ENCODE data around the gene GNL2.
"Not testable (repeated sequence)": the region's sequence is repeated elsewhere in the genome, so short reads cannot be mapped to it uniquely, and the experiment has no call there.

Gene GNL2

DNA sequence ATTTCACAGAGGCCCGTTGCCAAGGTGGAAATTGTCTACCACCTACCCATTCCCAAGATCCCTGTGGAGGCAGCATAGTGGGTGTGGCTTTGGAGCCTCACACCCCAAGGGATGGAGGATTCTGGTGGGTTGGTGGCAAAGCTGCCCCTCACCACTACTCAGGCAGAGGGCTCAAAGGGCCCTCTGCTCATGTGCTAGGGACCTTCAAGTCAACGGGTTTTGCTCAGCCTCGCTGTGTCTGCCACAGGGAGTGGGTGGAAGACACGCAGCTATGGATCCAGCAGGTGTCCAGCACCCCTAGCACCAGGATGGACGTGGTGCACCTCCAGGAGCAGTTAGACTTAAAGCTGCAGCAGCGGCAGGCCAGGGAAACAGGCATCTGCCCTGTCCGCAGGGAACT lies 36.7 kb downstream of the GNL2 start:
- no peak for DNase-seq

GRCh38 chr1:37558411-37558810 lies 37.3 kb downstream of the GNL2 start:
- no peak for DNase-seq

DNA sequence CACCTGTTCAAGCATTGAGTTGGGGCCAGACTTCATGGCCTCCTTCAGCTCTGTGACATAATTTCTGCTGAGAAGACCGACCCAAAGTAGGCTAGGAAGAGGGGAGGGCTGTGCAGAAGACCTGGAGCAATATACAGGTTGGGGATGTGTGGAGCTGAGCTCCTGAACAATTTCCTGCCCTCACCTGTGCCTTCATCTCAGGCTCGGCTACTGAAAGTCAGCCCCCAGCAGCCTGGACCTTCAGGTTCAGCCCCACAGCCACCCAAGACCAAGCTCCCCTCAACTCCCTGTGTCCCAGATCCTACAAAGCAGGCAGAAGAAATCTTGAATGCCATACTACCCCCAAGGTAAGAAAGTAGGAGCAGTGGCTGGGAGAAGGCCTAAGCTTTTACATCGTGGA lies 38.3 kb downstream of the GNL2 start:
- DNase-seq: no peak

DNA sequence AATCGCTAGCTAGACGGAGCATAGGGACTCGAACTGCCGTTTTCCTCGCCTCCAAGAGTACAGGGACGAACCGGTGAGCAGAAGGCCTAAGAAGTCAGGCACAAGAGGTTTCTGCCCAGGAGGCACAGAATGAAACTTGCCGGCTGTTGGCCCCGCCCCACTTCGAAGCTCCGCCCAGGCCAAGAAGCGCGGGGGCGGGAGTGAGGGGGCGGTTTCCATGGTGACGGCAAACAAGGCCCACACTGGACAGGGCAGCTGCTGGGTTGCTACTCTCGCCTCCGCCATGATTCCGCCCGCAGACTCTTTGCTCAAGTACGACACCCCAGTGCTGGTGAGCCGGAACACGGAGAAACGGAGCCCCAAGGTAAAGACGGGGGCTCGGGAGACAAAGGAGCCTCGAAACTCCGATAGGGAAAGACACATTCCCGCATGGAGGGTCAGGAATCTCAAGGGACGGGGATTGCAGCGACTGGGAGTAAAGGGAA lies 39.0 kb downstream of the GNL2 start, which contains the start of gene DNALI1:
DNALI1 (plus strand) TSS at position 229 of the 485 bp plus-strand sequence; CDS start at position 284, 55 bp downstream.
- peak; percentile 52 to 70 for DNase-seq

DNA sequence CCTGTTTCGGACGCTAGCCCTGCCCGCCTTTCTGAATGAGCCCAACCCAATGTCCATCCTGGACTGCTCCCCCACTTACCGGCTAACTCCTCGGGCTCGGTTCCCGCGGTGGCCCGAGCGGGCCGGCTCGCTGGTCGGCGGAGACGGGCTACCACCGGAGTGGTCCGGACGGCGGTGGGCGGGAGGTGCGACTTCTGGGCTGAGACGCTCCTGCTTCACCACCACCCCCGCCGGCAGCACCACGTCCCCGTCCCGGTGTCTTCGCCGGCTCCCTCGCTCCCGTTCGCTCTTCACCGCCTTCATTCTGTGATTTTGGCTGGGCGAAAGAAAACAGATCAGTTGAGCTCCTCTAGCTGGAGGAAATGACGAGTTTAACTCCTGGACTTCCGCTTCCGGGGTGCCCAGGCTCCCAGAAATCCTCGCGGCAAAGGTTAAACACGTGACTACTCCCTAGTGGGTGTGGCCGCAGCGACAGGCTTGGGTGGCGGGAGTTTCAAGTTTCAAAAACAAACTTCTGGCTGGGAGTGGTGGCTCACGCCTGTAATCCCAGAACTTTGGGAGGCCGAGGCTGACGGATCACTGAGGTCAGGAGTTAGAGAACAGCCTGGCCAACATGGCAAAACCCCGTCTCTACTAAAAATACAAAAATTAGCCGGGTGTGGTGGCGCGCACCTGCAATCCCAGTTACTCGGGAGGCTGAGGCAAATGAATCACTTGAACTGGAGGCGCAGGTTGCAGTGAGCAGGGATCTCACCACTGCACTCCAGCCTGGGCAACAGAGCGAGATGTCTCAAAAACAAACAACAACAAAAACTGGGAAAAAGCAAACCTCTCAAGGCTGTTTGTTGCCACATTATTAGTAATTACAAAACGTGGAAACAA lies 41.6 kb downstream of the GNL2 start, which contains the start of gene SNIP1:
SNIP1 (minus strand) TSS at position 367 of the 882 bp plus-strand sequence; CDS start at position 303, 64 bp downstream.
- DNase-seq: peak; percentile 96

DNA sequence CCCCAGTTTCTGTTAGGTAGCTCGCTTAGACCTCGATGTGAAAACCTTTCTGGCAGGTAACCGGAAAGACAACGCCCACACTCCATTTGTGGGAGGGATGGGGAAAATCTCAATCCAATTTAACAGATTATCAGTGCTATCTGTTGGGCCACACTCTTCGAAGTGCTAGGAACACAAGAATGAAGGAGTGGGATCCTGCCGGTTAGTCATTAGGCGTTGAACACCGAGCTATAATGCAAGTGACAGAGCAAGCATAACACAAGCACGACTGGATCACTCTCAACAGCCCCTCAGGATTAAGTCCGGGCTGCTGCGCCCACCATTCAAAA lies 42.2 kb downstream of the GNL2 start:
- DNase-seq: no peak

- no peak for DNase-seq
Observed at GRCh38 chr1:37549341-37549740, 46.4 kb downstream of the GNL2 start.

GRCh38 chr1:37545019-37545418 lies 50.7 kb downstream of the GNL2 start:
- no peak for DNase-seq

DNA sequence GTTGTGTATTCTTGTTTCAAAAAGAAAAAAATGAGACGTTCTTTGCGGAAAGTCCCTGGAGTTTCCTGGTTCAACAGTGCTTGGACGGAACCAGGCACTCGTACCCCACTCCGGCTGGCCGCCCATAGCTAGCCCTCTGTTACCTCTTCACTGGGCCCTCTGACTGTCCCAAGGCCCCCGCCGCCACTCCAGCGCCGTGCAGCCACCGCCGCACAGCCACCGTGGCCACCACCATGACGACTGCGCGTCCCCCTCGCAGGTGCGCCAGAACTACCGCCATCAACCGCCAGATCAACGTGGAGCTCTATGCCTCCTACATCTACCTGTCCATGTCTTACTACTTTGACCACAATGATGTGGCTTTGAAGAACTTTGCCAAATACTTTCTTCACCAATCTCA lies 51.2 kb downstream of the GNL2 start:
- DNase-seq: no peak

DNA sequence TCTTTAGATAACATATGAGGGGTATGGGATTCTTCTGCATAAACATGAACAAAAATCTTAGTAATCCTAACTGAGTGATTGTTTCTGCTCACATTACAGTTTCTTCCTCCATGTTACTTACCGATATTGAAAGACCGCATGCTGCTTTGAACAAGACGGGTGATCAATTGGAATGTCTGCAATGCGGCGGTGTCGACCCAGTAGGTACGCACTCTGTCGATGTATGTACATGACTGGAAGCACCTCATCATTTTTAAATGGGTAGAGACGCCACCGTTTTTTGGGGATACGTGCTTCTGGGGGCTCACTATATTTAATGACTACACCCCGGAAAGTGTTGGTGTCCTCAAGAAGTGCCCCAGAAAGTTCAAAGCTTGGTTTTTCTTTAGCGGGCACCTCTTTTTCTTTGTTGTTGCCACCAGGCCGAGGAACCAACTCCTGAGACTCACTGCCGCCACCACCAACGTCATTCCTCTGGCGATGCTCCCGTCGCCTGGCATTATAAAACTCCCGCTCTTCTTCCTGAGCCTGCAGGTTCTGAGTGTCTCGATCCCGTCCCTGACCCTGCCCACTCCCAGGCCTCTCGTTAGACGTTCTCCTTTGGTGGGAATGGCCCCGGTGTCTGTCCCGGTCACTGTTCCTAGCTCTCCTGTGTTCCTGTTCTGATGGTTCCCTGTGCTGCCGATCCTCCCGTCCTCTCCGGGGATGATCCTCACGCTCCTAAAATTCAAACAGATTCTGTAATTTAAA lies 55.5 kb downstream of the GNL2 start:
- no peak for DNase-seq

GRCh38 chr1:37539154-37539553 lies 56.6 kb downstream of the GNL2 start:
- DNase-seq: not testable (repeated sequence)

- DNase-seq: no peak
Observed at GRCh38 chr1:37537378-37537777, 58.4 kb downstream of the GNL2 start.

GRCh38 chr1:37533317-37534093 lies 62.2 kb downstream of the GNL2 start:
- no peak for DNase-seq

DNA sequence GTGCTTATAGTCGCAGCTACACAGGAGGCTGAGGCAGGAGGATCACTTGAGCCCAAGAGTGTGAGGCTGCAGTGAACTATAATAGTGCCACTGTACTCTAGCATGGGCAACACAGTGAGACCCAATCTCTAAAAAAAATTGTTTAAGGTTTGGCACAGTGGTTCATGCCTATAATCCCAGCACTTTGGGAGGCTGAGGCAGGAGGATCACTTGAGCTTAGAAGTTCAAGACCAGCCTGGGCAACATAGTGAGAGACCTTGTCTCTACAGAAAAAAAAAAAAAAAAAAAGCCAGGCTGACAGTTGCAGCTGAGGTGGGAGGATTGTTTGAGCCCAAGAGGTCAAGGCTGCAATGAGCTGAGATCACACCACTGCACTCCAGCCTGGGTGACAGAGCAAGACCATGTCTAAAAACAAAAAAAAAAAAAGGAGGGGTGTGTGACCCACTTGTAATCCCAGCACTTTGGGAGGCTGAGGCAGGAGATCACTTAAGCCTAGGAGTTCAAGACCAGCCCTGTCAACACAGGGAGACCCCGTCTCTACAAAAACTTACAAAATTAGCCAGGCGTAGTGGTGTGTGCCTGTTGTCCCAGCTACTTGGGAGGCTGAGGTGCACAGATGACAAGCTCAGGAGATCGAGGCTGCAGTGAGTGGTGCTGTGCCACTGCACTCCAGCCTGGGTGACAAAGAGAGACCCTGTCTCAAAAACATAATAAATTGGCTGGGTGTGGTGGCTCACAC lies 63.1 kb downstream of the GNL2 start:
- DNase-seq: not testable (repeated sequence)

DNA sequence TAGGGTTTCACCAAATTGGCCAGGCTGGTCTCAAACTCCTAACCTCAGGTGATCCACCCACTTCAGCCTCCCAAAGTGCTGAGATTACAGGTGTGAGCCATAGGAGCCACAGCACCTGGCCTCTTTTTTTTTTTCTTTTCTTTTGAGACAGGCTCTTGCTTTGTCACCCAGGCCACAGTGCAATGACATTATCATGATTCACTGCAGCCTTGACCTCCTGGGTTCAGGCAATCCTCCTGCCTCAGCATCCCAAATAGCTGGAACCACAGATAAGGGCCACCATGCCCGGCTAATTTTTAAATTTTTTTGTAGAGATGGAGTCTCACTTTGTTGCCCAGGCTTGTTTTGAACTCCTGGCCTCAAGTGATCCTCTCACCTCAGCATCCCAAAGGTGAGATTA lies 65.8 kb downstream of the GNL2 start:
- not testable (repeated sequence) for DNase-seq

GRCh38 chr1:37519613-37520012 lies 76.1 kb downstream of the GNL2 start:
- DNase-seq: no peak

- not testable (repeated sequence) for DNase-seq
Observed at GRCh38 chr1:37518929-37519328, 76.8 kb downstream of the GNL2 start.

DNA sequence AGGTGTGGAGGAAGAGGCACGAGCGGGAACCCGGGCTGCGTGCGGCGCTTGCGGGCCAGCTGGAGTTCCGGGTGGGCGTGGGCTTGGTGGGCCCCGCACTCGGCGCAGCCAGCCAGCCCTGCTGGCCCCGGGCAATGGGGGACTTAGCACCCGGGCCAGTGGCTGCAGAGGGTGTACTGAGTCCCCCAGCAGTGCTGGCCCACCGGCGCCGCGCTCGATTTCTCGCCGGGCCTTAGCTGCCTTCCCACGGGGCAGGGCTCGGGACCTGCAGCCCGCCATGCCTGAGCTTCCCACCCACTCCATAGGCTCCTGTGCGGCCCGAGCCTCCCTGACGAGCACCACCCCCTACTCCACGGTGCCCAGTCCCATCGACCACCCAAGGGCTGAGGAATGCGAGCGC lies 77.5 kb downstream of the GNL2 start:
- DNase-seq: not testable (repeated sequence)

GRCh38 chr1:37517569-37517968 lies 78.2 kb downstream of the GNL2 start:
- DNase-seq: no peak
